CD14-positive monocyte (primary cell): Measurements from ENCODE around the gene SEC24C. TPM values are rescaled to one million over a fixed set of nuclear protein-coding genes. Genes with fewer than 3 reads are reported as not detected.

ENCODE experiments used
- DNase-seq, 3 donors: peaks; one replicate each; pipeline ENCODE4 v3.0.0-alpha.2; 2011 to 2022
- H2AFZ ChIP-seq: 2 replicates; pipeline ENCODE4 v1.6.0; 2012; ENCODE audit warnings: mild to moderate bottlenecking, low read depth, low read length, inconsistent platforms; ENCODE audit not compliant: insufficient read depth, poor library complexity, severe bottlenecking
- H3K27ac ChIP-seq, 2 donors: 1 replicate in 1 of 2; 2 replicates in 1 of 2; pipeline ENCODE4 v1.5.1; 2012 to 2013; ENCODE audit warnings: low read length in 2 of 2, control low read depth in 1 of 2, inconsistent platforms in 1 of 2, low read depth in 1 of 2, mild to moderate bottlenecking in 1 of 2
- H3K27me3 ChIP-seq, 2 donors: one replicate each; pipeline versions ENCODE4 v1.6.0 to v1.6.1; 2011 to 2013; ENCODE audit warnings: low read length in 2 of 2; ENCODE audit not compliant: control insufficient read depth in 2 of 2, insufficient read depth in 2 of 2
- H3K36me3 ChIP-seq, 2 donors: replicated peaks in 1 of 2; 1 replicate in 1 of 2; 2 replicates in 1 of 2; pipeline versions ENCODE4 v1.5.1 to v1.6.1; 2012 to 2013; ENCODE audit warnings: low read length in 2 of 2, control low read depth in 1 of 2, inconsistent platforms in 1 of 2, mild to moderate bottlenecking in 1 of 2; ENCODE audit not compliant: insufficient read depth in 2 of 2, control insufficient read depth in 1 of 2
- H3K4me1 ChIP-seq, 2 donors: 1 replicate in 1 of 2; 2 replicates in 1 of 2; pipeline versions ENCODE4 v1.5.1 to v1.6.1; 2012 to 2013; ENCODE audit warnings: low read length in 2 of 2, control low read depth in 1 of 2, inconsistent platforms in 1 of 2, mild to moderate bottlenecking in 1 of 2, moderate library complexity in 1 of 2; ENCODE audit not compliant: insufficient read depth in 2 of 2, control insufficient read depth in 1 of 2
- H3K4me2 ChIP-seq: replicated peaks from 2 replicates; pipeline ENCODE3; 2012; ENCODE audit warnings: low read length, moderate library complexity, mild to moderate bottlenecking; ENCODE audit not compliant: poor library complexity, severe bottlenecking; ENCODE audit errors: extremely low read depth
- H3K4me3 ChIP-seq, 3 experiments: fragments of 200-600 bp in 1 of 3; sonication (generic) in 1 of 3; replicated peaks in 1 of 3; 1 replicate in 2 of 3; 2 replicates in 1 of 3; pipeline ENCODE4 v1.5.1; 2011 to 2013; ENCODE audit warnings: low read length in 3 of 3, mild to moderate bottlenecking in 3 of 3, control low read depth in 2 of 3, low read depth in 2 of 3, inconsistent platforms in 1 of 3, moderate library complexity in 1 of 3
- H3K79me2 ChIP-seq: 2 replicates; pipeline ENCODE4 v1.6.0; 2012; ENCODE audit warnings: mild to moderate bottlenecking, control low read depth, inconsistent platforms, low read length, moderate library complexity; ENCODE audit not compliant: insufficient read depth
- H3K9ac ChIP-seq: 2 replicates; pipeline ENCODE4 v1.6.0; 2017; ENCODE audit warnings: low read length, mild to moderate bottlenecking; ENCODE audit not compliant: insufficient read depth, poor library complexity, severe bottlenecking
- H3K9me3 ChIP-seq, 2 donors: replicated peaks in 1 of 2; 1 replicate in 1 of 2; 2 replicates in 1 of 2; pipeline versions ENCODE4 v1.5.1 to v1.6.1; 2012 to 2013; ENCODE audit warnings: low read length in 2 of 2, control low read depth in 1 of 2; ENCODE audit not compliant: control insufficient read depth in 1 of 2, insufficient read depth in 1 of 2
- H4K20me1 ChIP-seq: 2 replicates; pipeline ENCODE4 v1.6.0; 2012; ENCODE audit warnings: mild to moderate bottlenecking, low read length, control low read depth, moderate library complexity; ENCODE audit not compliant: insufficient read depth
- H3K27ac Mint-ChIP-seq, 7 donors: one replicate each; pipeline ENCODE4 v1.8.0; 2020; ENCODE audit warnings: mild to moderate bottlenecking in 7 of 7, mixed read lengths in 7 of 7, moderate library complexity in 6 of 7, inconsistent platforms in 2 of 7
- H3K27me3 Mint-ChIP-seq, 3 donors: one replicate each; pipeline ENCODE4 v1.8.0; 2021 to 2022; ENCODE audit warnings: low read depth in 3 of 3, mild to moderate bottlenecking in 3 of 3, mixed read lengths in 3 of 3, moderate library complexity in 3 of 3, inconsistent platforms in 1 of 3
- H3K36me3 Mint-ChIP-seq, 2 donors: one replicate each; pipeline ENCODE4 v1.8.0; 2020; ENCODE audit warnings: mixed read lengths in 2 of 2, inconsistent platforms in 1 of 2, mild to moderate bottlenecking in 1 of 2
- H3K4me1 Mint-ChIP-seq: one replicate; pipeline ENCODE4 v1.8.0; 2020; ENCODE audit warnings: mild to moderate bottlenecking, mixed read lengths
- H3K4me3 Mint-ChIP-seq, 2 donors: one replicate each; pipeline ENCODE4 v1.8.0; 2020; ENCODE audit warnings: mild to moderate bottlenecking in 2 of 2, mixed read lengths in 2 of 2, moderate library complexity in 1 of 2
- H3K9me3 Mint-ChIP-seq, 7 donors: one replicate each; pipeline ENCODE4 v1.8.0; 2020 to 2022; ENCODE audit warnings: mixed read lengths in 7 of 7, mild to moderate bottlenecking in 6 of 7, moderate library complexity in 6 of 7, inconsistent platforms in 2 of 7
- WGBS: methylation state at CpG from one replicate; pipeline ENCODE4 v1.1.5; 2013; ENCODE audit warnings: missing lambda C conversion rate; ENCODE audit not compliant: insufficient coverage; 5-methylcytosine and 5-hydroxymethylcytosine counted together
- intact Hi-C, 2 donors: fragments of 100-400 bp; cut with micrococcal nuclease; formaldehyde crosslinking; loops; one replicate each; pipeline versions ENCODE4 v1.15.0 to v1.15.1; 2023
- polyA plus RNA-seq, 3 donors: library from polyadenylated mRNA; depleted of rRNA in 1 of 3; unstranded in 2 of 3; stranded (reverse) in 1 of 3; fragments of 300-500 nt in 2 of 3; fragments of >200 nt in 1 of 3; fragmentation: Illumina TruSeq in 2 of 3; gene quantifications; 1 replicate in 2 of 3; 2 replicates in 1 of 3; pipeline ENCODE4 v1.2.3, GENCODE V29; 2012 to 2021
- TF ChIP-seq, protein P1 (sequence below): fragments of 200-600 bp; IDR thresholded peaks from one replicate; pipeline ENCODE4 v1.8.0; 2022; ENCODE audit warnings: antibody characterized with exemption, mild to moderate bottlenecking

Gene SEC24C
- polyA plus RNA-seq, 3 donors: 25.7 to 65.8 (median 44.8) TPM

DNA sequence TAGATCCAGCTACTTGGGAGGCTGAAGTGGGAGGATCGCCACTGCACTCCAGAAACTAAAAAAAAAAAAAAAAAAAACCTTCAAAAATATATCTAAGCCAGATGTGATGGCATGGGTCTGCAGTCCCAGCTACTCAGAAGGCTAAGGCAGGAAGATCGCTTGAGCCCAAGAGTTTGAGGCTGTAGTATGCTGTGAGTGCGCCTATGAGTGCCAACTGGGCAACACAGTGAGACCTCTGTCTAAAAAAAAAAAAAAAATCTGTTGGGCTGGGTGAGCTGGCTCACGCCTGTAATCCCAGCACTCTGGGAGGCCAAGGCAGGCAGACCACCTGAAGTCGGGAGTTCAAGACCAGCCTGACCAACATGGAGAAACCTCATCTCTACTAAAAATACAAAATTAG lies 34.8 kb downstream of the SEC24C start:
- Histone ChIP-seq H2AFZ (no peak overlapping the region), H4K20me1 (peaks cover 26% of the 10 kb centered on the region), H3K36me3 (peaks cover 29 to 40% of the 10 kb centered on the region in 2 donors), H3K4me2 (no peak overlapping the region), H3K27ac (no peak overlapping the region), H3K4me3 (no peak overlapping the region), H3K4me1 (peaks cover 36 to 40% of the 10 kb centered on the region in 2 donors), H3K9me3 (no peaks in the 10 kb centered on the region), H3K79me2 (peaks cover 91% of the 10 kb centered on the region), H3K9ac (no peak overlapping the region), H3K27me3 (no peaks in the 10 kb centered on the region)
- Mint-ChIP-seq H3K4me1 (peaks cover 39% of the 10 kb centered on the region), H3K4me3 (no peak overlapping the region), H3K27me3 (no peaks in the 10 kb centered on the region), H3K27ac (peak overlapping the region in 1 of 7 donors; percentile 54), H3K36me3 (peaks cover 25 to 42% of the 10 kb centered on the region in 2 donors), H3K9me3 (no peaks in the 10 kb centered on the region)
- 100% methylated on average over 3 of the region's 5 CpGs for WGBS
- intact Hi-C loops: no loop called here
- no peak for DNase-seq
- TF ChIP-seq, protein P1, sequence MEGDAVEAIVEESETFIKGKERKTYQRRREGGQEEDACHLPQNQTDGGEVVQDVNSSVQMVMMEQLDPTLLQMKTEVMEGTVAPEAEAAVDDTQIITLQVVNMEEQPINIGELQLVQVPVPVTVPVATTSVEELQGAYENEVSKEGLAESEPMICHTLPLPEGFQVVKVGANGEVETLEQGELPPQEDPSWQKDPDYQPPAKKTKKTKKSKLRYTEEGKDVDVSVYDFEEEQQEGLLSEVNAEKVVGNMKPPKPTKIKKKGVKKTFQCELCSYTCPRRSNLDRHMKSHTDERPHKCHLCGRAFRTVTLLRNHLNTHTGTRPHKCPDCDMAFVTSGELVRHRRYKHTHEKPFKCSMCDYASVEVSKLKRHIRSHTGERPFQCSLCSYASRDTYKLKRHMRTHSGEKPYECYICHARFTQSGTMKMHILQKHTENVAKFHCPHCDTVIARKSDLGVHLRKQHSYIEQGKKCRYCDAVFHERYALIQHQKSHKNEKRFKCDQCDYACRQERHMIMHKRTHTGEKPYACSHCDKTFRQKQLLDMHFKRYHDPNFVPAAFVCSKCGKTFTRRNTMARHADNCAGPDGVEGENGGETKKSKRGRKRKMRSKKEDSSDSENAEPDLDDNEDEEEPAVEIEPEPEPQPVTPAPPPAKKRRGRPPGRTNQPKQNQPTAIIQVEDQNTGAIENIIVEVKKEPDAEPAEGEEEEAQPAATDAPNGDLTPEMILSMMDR: no peak

DNA sequence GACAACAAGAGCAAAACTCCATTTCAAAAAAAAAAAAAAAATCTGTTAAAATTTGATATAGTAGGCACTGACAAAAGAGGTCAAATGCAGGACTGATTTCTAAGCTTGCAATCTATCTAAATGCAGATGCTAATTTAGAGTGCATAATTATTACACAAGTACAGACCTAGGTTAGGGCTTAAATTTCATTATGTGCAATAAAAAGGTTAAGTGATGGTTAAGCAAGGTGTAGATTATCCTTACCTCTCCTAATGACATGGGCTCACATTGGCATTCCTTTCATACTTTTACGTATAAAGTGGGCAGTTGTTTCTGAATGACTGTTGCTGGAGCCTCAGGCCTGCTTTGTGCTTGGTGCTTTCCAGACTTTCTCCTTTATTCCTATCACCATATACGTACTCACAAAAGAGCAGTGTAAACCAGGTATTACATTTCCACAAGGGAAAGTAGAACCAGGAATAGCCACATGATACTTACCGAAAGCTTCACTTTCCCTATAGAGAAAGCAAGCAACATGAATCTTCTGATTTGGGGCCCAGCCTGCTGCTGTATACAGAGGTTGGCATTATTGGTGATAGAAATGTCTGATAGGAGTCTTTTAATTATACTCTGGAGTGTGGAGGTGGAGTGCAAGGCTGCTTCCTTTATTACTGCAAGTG lies 35.5 kb downstream of the SEC24C start:
- no peak overlapping the region for H3K4me3 ChIP-seq
- no peak overlapping the region for H3K27ac ChIP-seq
- Mint-ChIP-seq H3K27ac (peak overlapping the region in 1 of 7 donors; percentile 13), H3K4me1 (peaks cover 33% of the 10 kb centered on the region), H3K27me3 (no peaks in the 10 kb centered on the region), H3K4me3 (no peak overlapping the region), H3K9me3 (no peaks in the 10 kb centered on the region), H3K36me3 (peaks cover 25 to 42% of the 10 kb centered on the region in 2 donors)
- H3K27me3 ChIP-seq: no peaks in the 10 kb centered on the region
- no peak overlapping the region for H3K9ac ChIP-seq
- H3K79me2 ChIP-seq: peaks cover 91% of the 10 kb centered on the region
- peaks cover 20% of the 10 kb centered on the region for H4K20me1 ChIP-seq
- TF ChIP-seq, protein P1: no peak
- DNase-seq: no peak
- no peak overlapping the region for H3K4me2 ChIP-seq
- H3K9me3 ChIP-seq: no peaks in the 10 kb centered on the region
- intact Hi-C loops: loop anchor here in 1 of 2 donors (5.0 kb wide), 1 partner anchor 37 kb away; the partner anchor contains the start of gene SEC24C
- H3K36me3 ChIP-seq: peaks cover 27 to 40% of the 10 kb centered on the region in 2 donors
- peaks cover 29 to 34% of the 10 kb centered on the region in 2 donors for H3K4me1 ChIP-seq
- WGBS: no CpG with 5 or more reads among the region's 3 CpGs
- H2AFZ ChIP-seq: no peak overlapping the region
